GM19351 (cell line): ENCODE results near the gene PCSK7.
"Not testable (repeated sequence)": the region's sequence is repeated elsewhere in the genome, so short reads cannot be mapped to it uniquely, and the experiment has no call there.

ENCODE experiments used
- ATAC-seq: cut with Tn5 transposase; IDR thresholded peaks from one replicate; pipeline ENCODE4 v1.9.1; 2021; ENCODE audit warnings: mild to moderate bottlenecking, moderate library complexity; ENCODE audit not compliant: unreplicated experiment

PCSK7 gene

GRCh38 chr11:117218133-117218915 lies 13.5 kb downstream of the PCSK7 start:
- ATAC-seq = no peak

- no peak for ATAC-seq
Observed at GRCh38 chr11:117217141-117218084, 14.5 kb downstream of the PCSK7 start.

DNA sequence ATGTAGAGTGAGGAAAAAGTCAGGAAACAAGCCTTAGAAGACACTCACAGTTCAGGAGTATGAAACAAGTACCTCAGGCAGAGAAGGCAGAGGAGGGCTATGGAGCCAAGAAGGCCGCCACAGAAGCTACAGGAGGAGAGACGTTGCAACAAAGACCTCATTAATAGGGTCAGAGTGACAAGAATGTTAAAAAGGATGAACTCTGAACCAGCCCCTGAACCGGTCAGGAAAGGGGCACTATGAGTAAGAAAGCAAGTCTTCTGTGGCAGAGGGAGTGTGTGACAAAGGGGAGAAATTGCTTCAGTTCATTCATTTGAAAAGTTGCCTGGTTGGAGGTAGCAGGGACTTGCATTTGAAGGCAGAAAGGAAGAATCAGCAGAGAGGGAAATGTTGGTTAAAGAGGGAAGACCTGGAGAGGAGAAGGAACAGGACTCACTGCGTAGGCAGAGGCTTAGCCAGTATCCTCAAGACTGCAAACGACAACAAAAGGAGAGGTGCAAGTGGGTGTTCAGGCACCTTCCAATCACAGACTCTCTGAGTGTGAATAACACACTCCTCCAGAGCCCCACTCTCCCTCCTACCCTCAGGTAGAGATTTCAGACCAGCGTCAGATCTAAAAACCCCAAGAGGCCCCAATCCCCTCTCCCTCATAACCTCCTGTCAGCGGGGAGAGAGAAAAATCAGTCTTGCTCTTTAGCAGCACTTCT lies 17.3 kb downstream of the PCSK7 start:
- ATAC-seq = no peak

DNA sequence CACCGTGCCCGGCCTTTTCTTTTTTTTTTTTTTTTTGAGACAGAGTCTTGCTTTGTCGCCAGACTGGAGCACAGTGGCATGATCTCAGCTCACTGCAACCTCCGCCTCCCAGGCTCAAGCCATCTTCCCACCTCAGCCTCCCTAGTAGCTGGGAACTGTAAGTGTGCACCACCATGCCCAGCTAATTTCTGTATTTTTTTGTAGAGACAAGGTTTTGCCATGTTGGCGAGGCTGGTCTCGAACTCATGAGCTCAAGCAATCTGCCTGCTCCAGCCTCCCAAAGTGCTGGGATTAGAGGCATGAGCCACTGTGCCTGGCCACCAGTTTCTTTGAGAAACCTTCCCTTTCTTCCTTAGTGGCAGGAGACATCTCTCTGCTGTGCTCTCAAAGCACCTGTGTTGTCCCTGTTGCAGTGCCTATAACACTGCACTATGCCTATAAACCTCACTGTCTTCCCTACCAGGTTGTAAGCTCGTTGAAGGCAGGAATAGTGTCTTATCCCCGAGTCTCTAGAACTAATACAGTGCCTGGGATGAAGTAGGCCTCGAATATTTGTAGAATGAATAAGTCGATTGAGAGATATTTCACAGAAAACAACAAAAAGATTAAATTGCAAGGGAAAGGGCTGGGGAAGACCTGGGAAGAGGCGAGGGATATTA lies 19.0 kb downstream of the PCSK7 start:
- ATAC-seq = no peak

DNA sequence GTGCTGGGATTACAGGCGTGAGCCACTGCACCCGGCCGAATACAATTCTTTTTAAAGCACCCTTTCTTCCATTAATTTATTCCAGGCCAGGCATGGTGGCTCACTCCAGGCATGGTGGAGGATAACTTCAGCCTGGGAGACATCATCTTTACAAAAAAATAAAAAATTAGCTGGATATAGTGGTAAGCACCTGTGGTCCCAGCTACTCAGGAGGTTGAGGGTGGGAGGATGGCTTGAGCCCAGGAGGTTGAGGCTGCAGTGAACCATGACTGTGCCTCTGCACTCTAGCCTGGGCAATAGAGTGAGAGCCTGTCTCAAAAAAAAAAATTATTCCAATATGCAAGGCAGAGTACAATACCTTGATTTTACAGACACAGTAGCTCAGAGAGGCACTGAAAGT lies 21.3 kb downstream of the PCSK7 start:
- no peak for ATAC-seq

- not testable (repeated sequence) for ATAC-seq
Observed at GRCh38 chr11:117209351-117210125, 22.3 kb downstream of the PCSK7 start.

DNA sequence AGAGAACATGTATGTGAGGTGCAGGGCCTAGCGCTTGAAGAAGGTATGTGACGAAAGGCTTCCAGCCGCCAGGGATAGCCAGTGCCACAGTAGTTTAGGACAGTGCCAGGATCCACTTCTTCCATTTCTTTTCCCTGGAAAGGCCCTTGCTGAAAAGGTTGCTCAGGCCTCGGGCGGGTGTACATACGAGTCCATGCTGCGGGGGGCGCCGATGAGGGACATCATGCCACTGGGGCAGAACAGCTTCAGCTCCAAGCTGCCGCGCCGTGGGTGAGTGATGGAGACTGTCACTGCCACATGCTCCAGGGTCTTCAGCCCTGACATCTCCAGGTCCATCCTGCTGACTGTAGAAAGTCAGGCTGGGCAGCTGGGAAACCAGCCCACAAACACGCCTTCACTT lies 23.2 kb downstream of the PCSK7 start:
- not testable (repeated sequence) for ATAC-seq

GRCh38 chr11:117207481-117207880 lies 24.4 kb downstream of the PCSK7 start:
- ATAC-seq = not testable (repeated sequence)

DNA sequence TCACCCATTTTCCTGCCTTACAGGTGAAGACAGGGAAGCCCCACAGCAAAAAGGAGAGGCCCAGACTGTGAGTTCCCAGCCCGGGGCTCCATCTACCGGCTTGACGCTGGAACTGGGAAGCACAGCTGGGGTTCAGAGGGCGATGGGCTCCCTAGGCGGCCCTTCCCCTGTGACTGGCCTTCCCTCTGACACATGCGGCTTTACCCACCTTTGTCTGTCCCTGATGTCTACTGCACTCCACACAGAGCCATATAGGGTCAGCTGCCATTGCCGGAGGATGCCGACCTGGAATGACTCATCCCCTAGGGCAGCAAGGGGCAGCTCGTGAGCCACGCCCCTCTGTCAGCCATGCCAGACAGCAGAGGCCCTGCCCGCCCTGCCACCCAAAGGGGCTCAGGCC lies 25.0 kb downstream of the PCSK7 start:
- ATAC-seq = not testable (repeated sequence)

DNA sequence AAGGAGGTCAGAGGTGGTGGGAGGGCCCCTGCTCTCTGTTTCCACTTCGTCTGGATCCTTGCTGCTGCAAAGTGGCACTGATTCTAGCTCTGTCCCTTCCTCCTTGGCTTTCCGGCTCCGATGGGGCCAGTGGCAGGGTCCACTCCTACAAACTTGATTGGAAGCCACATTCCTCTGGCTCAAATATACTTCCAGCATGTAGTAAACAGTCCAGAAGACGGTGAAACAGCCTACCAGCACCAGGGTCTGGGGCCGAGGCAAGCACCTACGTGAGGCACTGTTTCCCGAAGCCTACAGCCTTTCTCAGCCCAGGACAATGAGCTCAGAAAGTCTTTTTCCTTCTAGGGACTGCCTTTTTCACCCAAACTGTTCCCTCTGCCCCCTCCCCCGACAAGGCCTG lies 25.8 kb downstream of the PCSK7 start:
- not testable (repeated sequence) for ATAC-seq

DNA sequence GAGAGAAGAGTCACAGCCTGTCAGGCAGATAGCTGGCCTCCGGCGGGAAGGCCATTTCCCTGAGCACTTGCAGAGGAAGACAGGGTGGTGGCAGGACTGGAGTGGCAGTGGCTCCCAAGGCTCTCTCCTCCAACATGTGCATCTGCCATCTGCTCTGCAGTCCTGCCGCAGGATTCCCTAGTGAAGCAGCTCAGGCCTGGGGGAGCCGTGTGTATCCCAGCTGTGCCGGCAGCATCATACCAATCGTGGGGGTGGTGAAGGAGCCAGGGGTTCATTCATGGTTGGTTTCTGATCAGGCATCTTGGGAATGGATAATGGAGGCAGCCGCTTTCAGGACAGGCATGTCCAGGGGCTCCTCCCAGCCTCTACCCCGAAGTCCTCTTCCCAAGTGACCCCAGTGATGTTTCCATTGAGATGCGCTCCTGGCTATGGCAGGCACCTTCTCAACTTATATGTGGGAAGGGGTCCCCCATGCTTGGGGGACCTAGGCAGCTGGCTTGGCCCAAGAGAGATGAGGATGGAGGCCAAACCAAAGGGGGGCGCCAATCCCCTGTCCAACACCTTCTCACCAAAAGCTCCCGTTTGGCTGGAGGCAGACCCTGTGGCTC lies 26.6 kb downstream of the PCSK7 start:
- no peak for ATAC-seq

DNA sequence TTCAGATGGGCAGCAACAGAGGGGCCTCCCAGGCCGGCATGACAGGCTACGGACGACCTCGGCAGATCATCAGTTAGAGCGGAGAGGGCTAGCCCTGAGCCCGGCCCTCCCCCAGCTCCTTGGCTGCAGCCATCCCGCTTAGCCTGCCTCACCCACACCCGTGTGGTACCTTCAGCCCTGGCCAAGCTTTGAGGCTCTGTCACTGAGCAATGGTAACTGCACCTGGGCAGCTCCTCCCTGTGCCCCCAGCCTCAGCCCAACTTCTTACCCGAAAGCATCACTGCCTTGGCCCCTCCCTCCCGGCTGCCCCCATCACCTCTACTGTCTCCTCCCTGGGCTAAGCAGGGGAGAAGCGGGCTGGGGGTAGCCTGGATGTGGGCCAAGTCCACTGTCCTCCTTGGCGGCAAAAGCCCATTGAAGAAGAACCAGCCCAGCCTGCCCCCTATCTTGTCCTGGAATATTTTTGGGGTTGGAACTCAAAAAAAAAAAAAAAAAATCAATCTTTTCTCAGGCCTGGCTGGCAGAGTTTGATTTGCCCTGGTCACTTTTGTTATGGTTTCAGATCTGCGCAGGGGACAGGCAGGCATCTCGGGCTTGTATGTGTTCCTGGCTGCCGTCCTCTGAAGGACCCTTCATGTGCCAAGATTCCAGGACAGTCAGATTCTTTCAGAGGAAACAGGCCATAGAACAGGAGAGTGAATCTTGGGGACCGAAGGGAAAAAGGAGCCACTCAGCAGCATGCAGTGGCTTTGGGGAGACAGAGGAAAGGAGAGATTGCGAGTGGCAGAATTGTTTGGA lies 27.4 kb downstream of the PCSK7 start:
- no peak for ATAC-seq

GRCh38 chr11:117203069-117203407 lies 28.8 kb downstream of the PCSK7 start:
- ATAC-seq = no peak

DNA sequence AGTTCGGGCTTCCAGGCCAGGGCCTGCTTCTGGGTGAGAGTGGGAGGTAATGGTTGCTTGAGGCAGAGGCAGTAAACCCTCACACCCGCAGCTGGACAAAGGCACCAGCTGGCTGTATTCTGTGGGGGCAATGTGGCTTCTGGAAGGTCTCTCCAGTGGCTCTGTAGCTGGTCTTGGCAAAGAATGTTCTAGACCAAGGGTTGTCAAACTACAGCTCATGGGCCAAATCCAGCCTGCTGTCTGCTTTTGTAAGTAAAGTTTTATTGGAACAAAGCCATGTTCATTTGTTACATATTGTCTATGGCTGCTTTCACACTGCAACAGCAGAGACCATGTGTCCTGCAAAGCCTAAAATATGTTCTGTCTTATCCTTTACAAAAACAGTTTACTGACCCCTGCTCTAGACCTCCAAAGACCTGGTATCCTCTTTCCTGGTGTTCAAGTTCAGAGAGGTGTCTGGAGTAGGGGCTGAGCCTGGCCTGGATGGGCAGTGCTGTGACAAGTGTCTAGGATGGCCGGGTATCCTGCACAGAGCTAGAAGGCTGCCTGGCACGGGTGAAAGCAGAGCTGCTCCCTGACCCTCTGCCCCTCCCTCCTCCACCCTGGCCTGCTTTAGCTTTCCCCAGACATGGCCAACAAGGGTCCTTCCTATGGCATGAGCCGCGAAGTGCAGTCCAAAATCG lies 29.3 kb downstream of the PCSK7 start:
- no peak for ATAC-seq

DNA sequence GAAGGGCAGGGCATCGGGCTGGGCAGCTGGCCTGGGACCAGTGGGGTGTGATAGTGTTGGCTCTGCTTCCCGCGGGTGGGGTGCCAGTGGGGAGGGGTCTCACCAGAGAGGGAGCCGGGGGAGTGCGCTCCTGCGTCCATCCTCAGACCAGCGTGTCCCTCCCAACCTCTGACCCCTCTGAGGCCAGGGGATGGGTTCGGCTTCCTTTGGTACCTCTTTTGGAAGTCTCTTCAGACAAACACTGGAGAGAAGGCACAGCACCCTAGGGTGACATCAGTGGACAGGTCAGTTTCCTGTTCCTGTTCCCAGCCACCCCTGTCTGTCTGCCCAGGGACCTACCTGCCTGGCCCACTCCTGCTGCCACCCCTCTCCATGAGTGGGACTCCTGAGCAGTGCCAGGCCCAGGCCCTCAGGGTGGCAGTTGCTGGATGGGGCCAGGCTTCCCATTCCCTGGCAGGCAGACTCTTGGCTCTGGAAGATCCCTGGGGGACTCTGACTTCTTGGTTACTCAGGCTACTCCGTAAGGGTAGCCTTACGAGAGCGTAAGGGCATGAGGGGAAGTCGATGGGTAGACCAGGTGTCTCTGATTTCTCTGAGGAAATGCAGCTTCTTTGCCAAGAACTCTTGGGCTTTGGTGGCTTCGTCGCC lies 30.1 kb downstream of the PCSK7 start:
- ATAC-seq = no peak

DNA sequence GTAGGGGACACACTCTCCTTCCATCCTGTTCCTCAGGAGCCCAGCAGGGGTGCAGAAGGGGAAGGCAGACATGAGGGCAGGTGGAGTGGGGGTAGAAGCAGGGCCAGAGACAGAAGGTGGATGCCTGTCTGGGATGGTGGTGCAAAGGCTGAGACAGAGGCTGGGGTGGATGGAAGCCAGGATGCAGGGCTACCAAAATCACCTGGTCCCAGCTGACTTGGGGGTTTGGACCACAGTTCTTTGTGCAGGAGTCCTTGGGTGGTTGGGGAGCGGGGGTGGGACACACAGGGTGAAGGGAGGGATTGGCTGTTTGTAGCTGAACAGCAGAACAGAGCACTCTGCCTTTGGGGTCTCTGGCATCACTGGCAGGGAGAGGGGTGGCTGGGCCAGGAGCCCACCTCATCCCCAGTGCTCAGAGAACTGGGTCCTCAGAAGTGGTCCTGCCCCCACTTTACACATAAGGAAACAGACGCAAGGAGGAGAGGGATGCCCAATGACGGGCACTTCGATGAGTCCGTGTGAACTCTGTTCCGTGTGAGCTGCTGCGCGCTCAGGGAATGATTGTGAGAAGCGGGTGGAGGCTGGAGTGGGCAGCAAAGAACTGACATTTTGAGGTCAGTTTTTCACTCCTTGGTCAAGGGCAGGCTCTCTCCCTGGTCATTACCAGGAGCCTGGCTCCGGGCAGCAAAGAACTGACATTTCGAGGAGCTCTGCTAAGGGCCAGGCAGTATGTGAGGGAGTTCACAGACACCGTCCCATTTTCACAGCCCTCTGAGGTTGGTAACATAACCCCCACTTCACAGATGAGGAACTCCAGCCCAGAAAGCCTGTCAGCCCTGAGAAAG lies 30.8 kb downstream of the PCSK7 start:
- no peak for ATAC-seq
